ENCODE results near the gene YJEFN3.

The YJEFN3 gene

GRCh38 chr19:19498255-19498991, 30.3 kb upstream of the YJEFN3 start:
- DNase-seq, result no peak

- no peak for DNase-seq
Observed at GRCh38 chr19:19499272-19499995, 29.3 kb upstream of the YJEFN3 start.

- no peak for DNase-seq
Observed at GRCh38 chr19:19500975-19501644, 27.6 kb upstream of the YJEFN3 start.

- no peak for DNase-seq
Observed at GRCh38 chr19:19501798-19502197, 26.9 kb upstream of the YJEFN3 start.

DNA sequence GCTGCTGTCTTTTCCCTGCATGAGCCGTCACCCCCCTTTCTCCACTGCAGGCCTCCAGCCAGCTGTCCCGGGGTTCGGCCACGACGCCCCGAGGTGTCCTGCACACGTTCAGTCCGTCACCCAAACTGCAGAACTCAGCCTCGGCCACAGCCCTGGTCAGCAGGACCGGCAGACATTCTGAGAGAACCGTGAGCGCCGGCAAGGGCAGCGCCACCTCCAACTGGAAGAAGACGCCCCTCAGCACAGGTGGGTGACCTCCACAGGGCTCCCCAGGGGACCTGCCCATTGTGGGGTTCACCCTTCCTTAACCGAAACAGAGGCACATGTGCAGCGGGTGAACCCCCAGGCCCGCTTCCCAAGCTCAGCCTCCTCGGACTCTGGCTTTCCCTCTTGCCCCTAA, 26.4 kb upstream of the YJEFN3 start:
- DNase-seq, result no peak

- DNase-seq, result no peak
Observed at GRCh38 chr19:19502808-19503602, 25.7 kb upstream of the YJEFN3 start.

GRCh38 chr19:19504754-19505668, 23.7 kb upstream of the YJEFN3 start:
- no peak for DNase-seq

DNA sequence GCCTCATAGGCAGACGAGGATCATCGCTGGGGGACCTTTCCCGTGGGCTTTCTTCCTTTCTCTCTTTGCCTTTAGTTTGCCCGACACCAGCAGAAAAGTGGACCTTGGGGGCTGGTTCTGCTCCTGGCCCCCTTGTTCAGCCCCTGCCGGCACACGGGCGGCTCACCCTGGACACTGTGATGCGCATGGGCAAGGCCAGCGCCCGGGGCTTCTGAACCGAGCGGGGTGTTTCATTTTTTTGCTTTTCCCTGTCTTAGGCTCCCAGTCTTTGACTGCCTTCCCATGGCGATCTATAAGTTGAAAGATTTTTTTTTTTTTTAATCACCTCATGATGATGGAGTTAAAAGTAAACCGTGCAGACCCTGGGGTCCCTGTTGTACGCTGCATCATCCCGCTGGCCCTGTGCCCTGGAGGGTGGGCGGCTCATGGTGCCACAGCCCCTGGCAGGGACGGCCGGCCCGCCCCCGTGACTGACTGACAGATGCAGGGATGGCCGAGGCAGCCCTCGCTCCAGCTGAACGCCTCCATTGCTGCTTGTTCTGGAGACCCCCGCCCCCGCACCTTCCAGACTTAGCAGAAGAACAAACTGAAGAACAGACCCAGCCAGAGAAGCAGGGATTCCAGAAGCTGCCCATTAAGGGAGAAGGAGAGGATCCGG, 22.9 kb upstream of the YJEFN3 start:
- DNase-seq, result no peak

- DNase-seq, result no peak
Observed at GRCh38 chr19:19506592-19506991, 22.1 kb upstream of the YJEFN3 start.

GRCh38 chr19:19507354-19507753, 21.4 kb upstream of the YJEFN3 start:
- no peak for DNase-seq

GRCh38 chr19:19508217-19508616, 20.5 kb upstream of the YJEFN3 start:
- no peak for DNase-seq

GRCh38 chr19:19510432-19510831, 18.3 kb upstream of the YJEFN3 start:
- DNase-seq, result no peak

GRCh38 chr19:19513682-19514081, 15.0 kb upstream of the YJEFN3 start:
- no peak for DNase-seq

- peak; percentile 40 for DNase-seq
Observed at GRCh38 chr19:19514215-19514657, 14.5 kb upstream of the YJEFN3 start.

- DNase-seq, result no peak
Observed at GRCh38 chr19:19514881-19515641, 13.7 kb upstream of the YJEFN3 start, which contains the start of gene TSSK6. Gene TSSK6, minus strand, starts transcription at chr19:19515548. Its CDS starts 121 bp downstream, at chr19:19515427.

DNA sequence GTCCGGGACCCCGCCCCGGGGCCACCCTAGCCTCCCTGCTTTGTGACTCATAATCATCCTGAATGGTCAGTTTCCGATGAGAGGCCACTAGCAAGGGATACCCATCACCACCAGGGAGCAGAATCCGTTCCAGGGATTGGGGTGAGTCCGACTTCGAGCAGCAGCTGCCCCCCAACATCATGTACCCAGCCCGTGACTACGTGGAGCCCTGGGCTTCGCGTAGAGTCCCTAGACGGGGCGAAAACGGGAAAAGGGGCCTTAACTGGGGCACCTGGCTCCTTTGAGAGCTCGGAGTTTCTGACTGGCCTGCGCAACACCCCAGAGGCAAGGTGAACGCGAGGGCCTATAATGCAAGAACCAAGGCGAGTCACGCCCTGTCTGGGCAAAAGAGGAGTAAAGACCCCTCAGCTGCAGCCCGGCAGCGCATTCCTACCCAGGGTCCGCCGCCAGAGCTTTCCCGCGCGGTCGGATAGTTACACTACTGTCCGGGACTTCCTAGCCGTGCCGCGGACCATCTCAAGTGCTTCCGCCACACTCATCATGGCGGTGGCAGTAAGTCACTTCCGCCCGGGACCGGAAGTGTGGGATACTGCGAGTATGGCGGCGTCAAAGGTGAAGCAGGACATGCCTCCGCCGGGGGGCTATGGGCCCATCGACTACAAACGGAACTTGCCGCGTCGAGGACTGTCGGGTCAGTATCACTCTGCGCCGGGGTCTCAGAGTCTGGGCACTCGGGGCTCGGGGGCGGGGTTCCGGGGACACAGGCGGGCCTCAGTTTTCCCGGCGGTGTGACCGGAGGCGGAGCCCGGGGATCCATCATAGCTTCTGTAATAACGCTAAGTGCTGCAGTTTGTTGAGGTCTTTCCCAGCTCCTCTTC, 12.8 kb upstream of the YJEFN3 start, which contains the start of gene NDUFA13:
TSS of gene NDUFA13 (plus strand) at position 584 of the 878 bp plus-strand sequence. CDS start at position 598, 14 bp downstream.
- peak; percentile 95 for DNase-seq

- DNase-seq, result no peak
Observed at GRCh38 chr19:19517235-19517619, 11.5 kb upstream of the YJEFN3 start.

GRCh38 chr19:19520989-19521388, 7.7 kb upstream of the YJEFN3 start:
- DNase-seq, result no peak

- DNase-seq, result no peak
Observed at GRCh38 chr19:19523177-19523576, 5.5 kb upstream of the YJEFN3 start.
